Measurements from ENCODE around the gene PCP2. TPM values are rescaled to one million over a fixed set of nuclear protein-coding genes. Genes with fewer than 3 reads are reported as not detected.
"Not testable (repeated sequence)": the region's sequence is repeated elsewhere in the genome, so short reads cannot be mapped to it uniquely, and the experiment has no call there.

The PCP2 gene
- total and polyA plus RNA-seq, 2 of the 8 experiments (the other 6 are each of a cell fraction or from before 2014, with no cell fraction given): not detected

DNA sequence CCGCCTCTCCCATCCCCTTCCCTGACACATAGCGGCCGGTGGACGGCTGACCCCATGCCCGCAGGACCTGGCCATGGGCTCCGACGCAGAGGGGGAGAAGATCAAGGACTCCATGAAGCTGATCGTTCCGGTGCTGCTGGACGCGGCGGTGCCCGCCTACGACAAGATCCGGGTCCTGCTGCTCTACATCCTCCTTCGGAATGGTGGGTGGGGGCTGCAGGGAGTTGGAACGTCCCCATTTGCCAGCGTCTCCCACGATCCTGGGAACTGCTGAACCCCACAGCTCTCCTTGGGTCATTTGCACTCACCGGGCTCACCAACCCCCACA is 11.0 kb upstream of the PCP2 start (continued):
- no peak for TF ChIP-seq SIX5 (IDR thresholded peaks at IDR 0.05; ENCODE audit: low read depth, low read length)
- no peak for TF ChIP-seq YY1 (IDR thresholded peaks at IDR 0.05; ENCODE audit: low read depth, low read length)

DNA sequence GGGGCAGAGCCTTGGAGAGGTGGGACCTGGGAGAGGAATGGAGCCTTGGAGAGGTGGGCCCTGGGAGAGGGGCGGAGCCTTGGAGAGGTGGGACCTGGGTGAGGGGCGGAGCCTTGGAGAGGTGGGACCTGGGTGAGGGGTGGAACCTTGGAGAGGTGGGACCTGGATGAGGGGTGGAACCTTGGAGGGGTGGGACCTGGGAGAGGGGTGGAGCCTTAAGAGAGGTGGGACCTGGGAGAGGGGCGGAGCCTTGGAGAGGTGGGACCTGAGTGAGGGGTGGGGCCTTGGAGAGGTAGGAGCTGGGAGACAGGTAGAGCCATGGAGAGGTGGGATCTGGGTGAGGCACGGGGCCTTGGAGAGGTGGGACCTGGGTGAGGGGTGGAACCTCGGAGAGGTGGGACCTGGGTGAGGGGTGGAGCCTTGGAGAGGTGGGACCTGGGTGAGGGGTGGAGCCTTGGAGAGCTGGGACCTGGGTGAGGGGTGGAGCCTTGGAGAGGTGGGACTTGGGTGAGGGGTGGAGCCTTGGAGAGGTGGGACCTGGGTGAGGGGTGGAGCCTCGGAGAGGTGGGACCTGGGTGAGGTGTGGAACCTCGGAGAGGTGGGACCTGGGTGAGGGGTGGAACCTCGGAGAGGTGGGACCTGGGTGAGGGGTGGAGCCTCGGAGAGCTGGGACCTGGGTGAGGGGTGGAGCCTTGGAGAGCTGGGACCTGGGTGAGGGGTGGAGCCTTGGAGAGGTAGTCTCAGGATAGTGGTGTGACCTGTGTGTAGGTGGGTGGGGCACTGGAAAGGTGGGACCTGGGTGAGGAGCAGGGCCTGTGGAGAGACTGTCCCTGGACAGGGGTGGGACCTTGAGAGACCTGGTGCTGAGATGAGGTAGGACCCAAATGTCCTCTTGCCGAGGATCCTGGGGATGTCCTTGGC is 10.4 kb upstream of the PCP2 start:
- not testable (repeated sequence) for H4K91ac ChIP-seq (replicated peaks; ENCODE audit: insufficient read length, low read length); H2BK120ac ChIP-seq (replicated peaks; ENCODE audit: low read depth, low read length); H2AK5ac ChIP-seq (ENCODE audit: low read depth, low read length); H2BK5ac ChIP-seq (ENCODE audit: low read depth, low read length); H2AFZ ChIP-seq (ENCODE audit: low read length); H3K9ac ChIP-seq (replicated peaks in 1 of 4; ENCODE audit: extremely low read depth in 1 of 4, low read depth in 3 of 4, low read length in 3 of 4); H3K56ac ChIP-seq (replicated peaks; ENCODE audit: insufficient read length, low read depth, low read length); H2BK20ac ChIP-seq (ENCODE audit: low read length); H3K18ac ChIP-seq (ENCODE audit: extremely low read depth, low read length); H4K8ac ChIP-seq (ENCODE audit: extremely low read depth, insufficient read depth, low read length); H3K79me1 ChIP-seq (ENCODE audit: low read depth, low read length); H3K4me2 ChIP-seq (ENCODE audit: insufficient read depth in 1 of 2, low read depth in 2 of 2, low read length in 2 of 2); H3K9me3 ChIP-seq (ENCODE audit: insufficient read depth in 2 of 2, low read depth in 1 of 2, low read length in 1 of 2); H2BK15ac ChIP-seq (ENCODE audit: low read length); H3K4me3 ChIP-seq (ENCODE audit: extremely low read depth in 1 of 4, insufficient read depth in 2 of 4, low read depth in 3 of 4, low read length in 4 of 4); H3K79me2 ChIP-seq (ENCODE audit: control insufficient read depth in 1 of 2, insufficient read depth in 2 of 2, low read length in 2 of 2); H3K23ac ChIP-seq (ENCODE audit: insufficient read length); H3K27ac ChIP-seq (ENCODE audit: low read depth, low read length); H3K14ac ChIP-seq (ENCODE audit: insufficient read length); H3K27me3 ChIP-seq (replicated peaks in 1 of 4; ENCODE audit: control insufficient read depth in 3 of 4, extremely low read depth in 1 of 4, insufficient read depth in 3 of 4, low read length in 3 of 4); H3K23me2 ChIP-seq (ENCODE audit: low read depth, low read length); H3K4me1 ChIP-seq (replicated peaks in 1 of 4; ENCODE audit: control insufficient read depth in 3 of 4, insufficient read depth in 4 of 4, low read length in 3 of 4); H3K4ac ChIP-seq (replicated peaks; ENCODE audit: insufficient read length, low read depth, low read length); H3K36me3 ChIP-seq (ENCODE audit: control insufficient read depth in 2 of 4, insufficient read depth in 4 of 4, low read length in 3 of 4); H2BK12ac ChIP-seq (ENCODE audit: low read depth, low read length); H4K5ac ChIP-seq (ENCODE audit: insufficient read length, low read depth, low read length)
- FAIRE-seq (peak; percentile 69), DNase-seq (ENCODE audit: low read depth in 1 of 2, low spot score in 2 of 2) (peak in 1 of 2 experiments; percentile 44)
- POLR2A ChIA-PET (ENCODE audit: partially characterized antibody): interaction anchor here (0.6 to 2.3 kb wide), 5 partner anchors 24 to 175 kb away, joined by 3 to 11 read pairs (median 3); partner anchors contain the start of gene TRAPPC5
- CTCF ChIA-PET (ENCODE audit: partially characterized antibody): interaction anchor here (0.8 to 1.8 kb wide), 6 partner anchors 12 to 185 kb away, joined by 3 to 7 read pairs (median 4); no protein-coding TSS in a partner anchor
- peaks cover 0 to 16% of the 10 kb centered on the region in 2 experiments for H4K20me1 ChIP-seq (replicated peaks in 1 of 2; ENCODE audit: control insufficient read depth in 1 of 2, insufficient read depth in 2 of 2, low read length in 2 of 2)
- 70% methylated on average over 5 of the region's 10 CpGs; no CpG with 5 or more reads in 1 of the 2 experiments for WGBS, 2 experiments (ENCODE audit: extremely low coverage in 1 of 2, insufficient coverage in 1 of 2, insufficient read length in 1 of 2, insufficient replicate concordance in 2 of 2, low coverage in 1 of 2, low lambda C conversion rate in 2 of 2, missing lambda C conversion rate in 1 of 2)
